ENCODE data around the gene LRRIQ1. TPM values are rescaled to one million over a fixed set of nuclear protein-coding genes. Genes with fewer than 3 reads are reported as not detected.
"Not testable (repeated sequence)": the region's sequence is repeated elsewhere in the genome, so short reads cannot be mapped to it uniquely, and the experiment has no call there.

The LRRIQ1 gene
- total RNA-seq, 1 donor from 2014 or later, result 3.8 TPM

GRCh38 chr12:85183855-85184254, 147.7 kb downstream of the LRRIQ1 start:
- H3K4me3 Mint-ChIP-seq, result no peak overlapping the region
- no peaks in the 10 kb centered on the region for H3K36me3 Mint-ChIP-seq (ENCODE audit: low read depth)
- H3K4me1 Mint-ChIP-seq, result peaks cover 7% of the 10 kb centered on the region
- DNase-seq (ENCODE audit: low read depth, low spot score), result no peak
- TF ChIP-seq, protein P1, sequence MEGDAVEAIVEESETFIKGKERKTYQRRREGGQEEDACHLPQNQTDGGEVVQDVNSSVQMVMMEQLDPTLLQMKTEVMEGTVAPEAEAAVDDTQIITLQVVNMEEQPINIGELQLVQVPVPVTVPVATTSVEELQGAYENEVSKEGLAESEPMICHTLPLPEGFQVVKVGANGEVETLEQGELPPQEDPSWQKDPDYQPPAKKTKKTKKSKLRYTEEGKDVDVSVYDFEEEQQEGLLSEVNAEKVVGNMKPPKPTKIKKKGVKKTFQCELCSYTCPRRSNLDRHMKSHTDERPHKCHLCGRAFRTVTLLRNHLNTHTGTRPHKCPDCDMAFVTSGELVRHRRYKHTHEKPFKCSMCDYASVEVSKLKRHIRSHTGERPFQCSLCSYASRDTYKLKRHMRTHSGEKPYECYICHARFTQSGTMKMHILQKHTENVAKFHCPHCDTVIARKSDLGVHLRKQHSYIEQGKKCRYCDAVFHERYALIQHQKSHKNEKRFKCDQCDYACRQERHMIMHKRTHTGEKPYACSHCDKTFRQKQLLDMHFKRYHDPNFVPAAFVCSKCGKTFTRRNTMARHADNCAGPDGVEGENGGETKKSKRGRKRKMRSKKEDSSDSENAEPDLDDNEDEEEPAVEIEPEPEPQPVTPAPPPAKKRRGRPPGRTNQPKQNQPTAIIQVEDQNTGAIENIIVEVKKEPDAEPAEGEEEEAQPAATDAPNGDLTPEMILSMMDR (conservative IDR thresholded peaks at IDR 0.05), result no peak
- H3K27me3 Mint-ChIP-seq (ENCODE audit: low read depth), result no peaks in the 10 kb centered on the region
- no peaks in the 10 kb centered on the region for H3K9me3 Mint-ChIP-seq
- no peak overlapping the region for H3K27ac Mint-ChIP-seq (ENCODE audit: unreplicated experiment)

GRCh38 chr12:85186236-85186635, 150.1 kb downstream of the LRRIQ1 start:
- H3K4me1 Mint-ChIP-seq, result peaks cover 7% of the 10 kb centered on the region
- no peak overlapping the region for H3K4me3 Mint-ChIP-seq
- H3K27me3 Mint-ChIP-seq (ENCODE audit: low read depth), result no peaks in the 10 kb centered on the region
- H3K36me3 Mint-ChIP-seq (ENCODE audit: low read depth), result no peaks in the 10 kb centered on the region
- DNase-seq (ENCODE audit: low read depth, low spot score), result no peak
- no peaks in the 10 kb centered on the region for H3K9me3 Mint-ChIP-seq
- TF ChIP-seq, protein P1 (conservative IDR thresholded peaks at IDR 0.05), result no peak
- H3K27ac Mint-ChIP-seq (ENCODE audit: unreplicated experiment), result no peak overlapping the region

DNA sequence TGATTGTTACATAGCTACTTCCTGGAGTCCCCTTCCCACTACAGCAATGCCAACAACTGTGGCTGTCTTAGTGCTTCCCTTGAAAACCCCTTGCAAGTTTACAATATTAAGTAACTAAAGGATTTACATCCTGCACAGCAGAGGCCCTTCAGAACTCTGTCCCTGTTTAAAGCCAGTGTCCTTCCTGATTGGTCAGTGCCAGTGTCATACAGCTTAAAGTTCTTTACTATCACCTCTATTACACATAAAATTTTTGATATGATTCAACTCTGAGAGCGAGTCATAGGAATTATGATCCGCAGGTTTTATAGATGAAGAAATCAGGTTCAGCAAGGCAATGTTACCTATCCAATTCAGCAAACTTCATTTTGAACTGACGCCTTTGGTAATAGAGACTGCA, 152.5 kb downstream of the LRRIQ1 start:
- H3K9me3 Mint-ChIP-seq, result no peaks in the 10 kb centered on the region
- TF ChIP-seq, protein P1 (conservative IDR thresholded peaks at IDR 0.05), result no peak
- no peak for DNase-seq (ENCODE audit: low read depth, low spot score)
- no peaks in the 10 kb centered on the region for H3K27me3 Mint-ChIP-seq (ENCODE audit: low read depth)
- H3K36me3 Mint-ChIP-seq (ENCODE audit: low read depth), result no peaks in the 10 kb centered on the region
- H3K4me3 Mint-ChIP-seq, result no peak overlapping the region
- peaks cover 4% of the 10 kb centered on the region for H3K4me1 Mint-ChIP-seq
- no peak overlapping the region for H3K27ac Mint-ChIP-seq (ENCODE audit: unreplicated experiment)

DNA sequence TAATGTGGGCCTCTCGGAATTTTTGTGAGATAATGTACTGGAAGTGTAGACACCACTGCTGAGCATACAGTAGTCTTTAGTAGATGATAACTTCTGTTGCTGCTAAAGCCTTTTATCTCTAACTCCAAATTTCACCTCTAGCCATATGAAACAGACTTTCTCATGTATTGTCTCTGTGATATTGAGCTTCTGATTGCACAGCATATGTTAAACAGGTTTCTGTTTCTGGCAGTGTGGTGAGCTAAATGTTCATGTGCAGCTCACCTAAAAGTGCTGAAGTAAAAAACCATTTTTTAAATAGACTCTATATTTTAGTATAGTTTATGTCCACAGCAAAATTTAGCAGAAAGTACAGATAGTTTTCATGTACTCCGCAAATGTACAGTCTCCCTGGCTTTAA, 154.6 kb downstream of the LRRIQ1 start:
- Mint-ChIP-seq H3K9me3 (no peaks in the 10 kb centered on the region), H3K36me3 (ENCODE audit: low read depth) (no peaks in the 10 kb centered on the region), H3K27ac (ENCODE audit: unreplicated experiment) (no peak overlapping the region), H3K4me1 (peaks cover 4% of the 10 kb centered on the region), H3K4me3 (no peak overlapping the region), H3K27me3 (ENCODE audit: low read depth) (no peaks in the 10 kb centered on the region)
- no peak for DNase-seq (ENCODE audit: low read depth, low spot score)
- TF ChIP-seq, protein P1 (conservative IDR thresholded peaks at IDR 0.05), result no peak

DNA sequence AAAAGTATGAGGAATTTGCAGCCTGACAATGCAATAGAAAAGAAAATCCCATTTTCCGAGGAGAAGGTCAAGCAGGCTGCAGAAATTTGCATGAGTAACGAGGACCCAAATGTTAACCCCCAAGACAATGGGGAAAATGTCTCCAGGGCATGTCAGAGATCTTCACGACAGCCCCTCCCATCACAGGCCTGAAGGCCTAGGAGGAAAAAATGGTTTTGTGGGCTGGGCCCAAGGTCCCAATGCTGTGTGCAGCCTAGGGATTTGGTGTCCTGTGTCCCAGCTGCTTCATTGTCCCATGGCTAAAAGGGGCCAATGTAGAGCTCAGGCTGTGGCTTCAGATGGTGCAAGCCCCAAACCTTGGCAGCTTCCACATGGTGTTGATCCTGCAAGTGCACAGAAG, 167.7 kb downstream of the LRRIQ1 start:
- H3K27me3 Mint-ChIP-seq (ENCODE audit: low read depth); H3K4me3 Mint-ChIP-seq; DNase-seq (ENCODE audit: low read depth, low spot score); H3K27ac Mint-ChIP-seq (ENCODE audit: unreplicated experiment); H3K4me1 Mint-ChIP-seq; H3K36me3 Mint-ChIP-seq (ENCODE audit: low read depth): not testable (repeated sequence)
- H3K9me3 Mint-ChIP-seq, result peaks cover 13% of the 10 kb centered on the region

DNA sequence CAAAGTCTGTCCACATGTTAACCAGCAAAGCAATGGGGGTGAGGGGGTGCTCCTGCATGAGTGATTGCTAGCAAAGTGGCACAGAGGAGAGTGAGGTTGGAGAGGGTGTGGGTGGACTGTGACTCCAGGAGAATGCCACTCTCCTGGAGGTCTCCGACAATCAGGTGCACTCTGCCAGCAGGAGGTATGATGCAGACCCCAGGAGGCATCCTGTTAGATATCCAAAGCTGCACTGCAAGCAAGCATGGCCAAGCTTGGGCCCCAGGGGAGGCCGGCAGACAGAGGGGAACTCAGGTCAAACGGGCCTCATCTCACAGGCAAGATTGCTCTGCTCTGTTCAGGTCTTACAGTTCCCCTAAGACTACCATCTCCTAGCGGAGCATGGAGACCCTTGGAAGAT, 170.4 kb downstream of the LRRIQ1 start:
- H3K4me3 Mint-ChIP-seq, result no peak overlapping the region
- H3K27me3 Mint-ChIP-seq (ENCODE audit: low read depth), result peaks cover 3% of the 10 kb centered on the region
- TF ChIP-seq, protein P1 (conservative IDR thresholded peaks at IDR 0.05), result no peak
- H3K4me1 Mint-ChIP-seq, result no peaks in the 10 kb centered on the region
- DNase-seq (ENCODE audit: low read depth, low spot score), result no peak
- peaks cover 13% of the 10 kb centered on the region for H3K9me3 Mint-ChIP-seq
- H3K36me3 Mint-ChIP-seq (ENCODE audit: low read depth), result peaks cover 8% of the 10 kb centered on the region
- H3K27ac Mint-ChIP-seq (ENCODE audit: unreplicated experiment), result no peak overlapping the region

DNA sequence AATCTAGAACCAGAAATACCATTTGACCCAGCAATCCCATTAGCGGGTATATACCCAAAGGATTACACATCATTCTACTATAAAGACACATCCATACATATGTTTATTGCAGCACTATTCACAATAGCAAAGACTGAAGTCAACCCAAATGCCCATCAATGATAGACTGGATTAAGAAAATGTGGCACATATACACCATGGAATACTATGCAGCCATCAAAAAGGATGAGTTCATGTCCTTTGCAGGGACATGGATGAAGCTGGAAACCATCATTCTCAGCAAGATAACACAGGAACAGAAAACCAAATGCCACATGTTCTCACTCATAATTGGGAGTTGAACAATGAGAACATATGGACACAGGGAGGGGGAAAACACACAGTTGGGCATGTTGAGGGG, 188.2 kb downstream of the LRRIQ1 start:
- H3K36me3 Mint-ChIP-seq (ENCODE audit: low read depth); DNase-seq (ENCODE audit: low read depth, low spot score); H3K27me3 Mint-ChIP-seq (ENCODE audit: low read depth); H3K4me3 Mint-ChIP-seq; H3K27ac Mint-ChIP-seq (ENCODE audit: unreplicated experiment); H3K4me1 Mint-ChIP-seq; H3K9me3 Mint-ChIP-seq: not testable (repeated sequence)
